ENCODE measurements around the gene SGCA. TPM values are rescaled to one million over a fixed set of nuclear protein-coding genes. Genes with fewer than 3 reads are reported as not detected.

Gene SGCA
- total and polyA plus RNA-seq, 9 of the 15 experiments (the other 6 are each of a cell fraction or from before 2014, with no cell fraction given) = not detected

DNA sequence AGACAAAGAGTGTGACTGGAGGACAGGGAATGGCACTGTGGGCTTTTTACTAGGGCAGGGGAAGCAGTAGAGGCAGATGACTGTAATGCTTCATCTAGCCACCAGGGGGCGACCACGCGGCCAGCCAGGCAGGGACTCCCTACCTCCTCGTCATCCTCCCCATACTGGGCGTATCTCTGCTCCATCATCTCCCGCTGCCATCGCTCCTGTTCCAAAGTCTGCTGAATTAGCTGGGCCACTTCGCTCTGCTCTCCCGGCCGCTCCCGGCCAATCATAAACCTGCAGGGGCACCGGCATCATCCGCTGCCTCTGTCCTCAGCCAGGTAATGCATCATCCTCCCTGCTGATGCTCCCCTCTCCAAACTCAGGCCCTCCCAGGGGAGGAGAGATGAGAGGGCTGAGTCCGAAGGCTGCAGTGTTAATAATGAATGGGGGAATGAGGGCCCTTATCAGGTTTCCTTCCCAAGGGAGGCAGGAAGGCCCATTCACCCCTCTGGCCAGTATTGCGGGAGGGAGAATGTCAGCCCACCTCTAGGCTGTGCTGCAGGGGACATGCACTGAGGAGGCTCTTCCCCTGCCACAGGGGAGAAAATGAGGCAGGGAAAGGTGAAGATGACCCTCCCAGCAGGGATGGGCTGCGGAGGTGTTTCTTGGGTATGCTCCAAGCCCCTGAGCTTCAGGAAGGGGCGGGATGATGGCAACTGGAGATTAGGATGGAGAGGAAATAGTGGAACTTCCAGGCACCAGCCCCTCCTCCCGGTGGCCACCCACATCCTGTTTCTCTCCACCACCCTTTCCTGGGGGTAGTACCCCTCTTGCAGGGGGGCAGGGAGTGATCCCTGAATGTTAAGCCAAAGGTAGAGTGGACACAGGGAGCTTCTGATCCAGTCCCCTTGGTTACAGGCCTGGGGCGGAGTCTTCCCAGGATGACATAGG, 25.6 kb upstream of the SGCA start:
- Histone ChIP-seq H2AFZ (ENCODE audit: low read depth, low read length) (no peak overlapping the region), H3K79me2 (ENCODE audit: control insufficient read depth, insufficient read depth, low read length) (peaks cover 29% of the 10 kb centered on the region), H3K9me3 (replicated peaks; ENCODE audit: control insufficient read depth, insufficient read depth, low read depth, low read length) (no peaks in the 10 kb centered on the region), H3K27me3 (ENCODE audit: control insufficient read depth in 2 of 2, insufficient read depth in 2 of 2, low read length in 2 of 2) (no peaks in the 10 kb centered on the region), H3K9ac (ENCODE audit: insufficient read depth in 1 of 2, low read depth in 2 of 2, low read length in 2 of 2) (no peak overlapping the region), H4K20me1 (replicated peaks; ENCODE audit: control insufficient read depth, insufficient read depth, low read length) (peaks cover 5% of the 10 kb centered on the region), H3K4me2 (ENCODE audit: insufficient read depth, low read length) (no peak overlapping the region), H3K4me3 (no peak overlapping the region), H3K36me3 (ENCODE audit: control insufficient read depth, insufficient read depth, low read length) (peaks cover 97% of the 10 kb centered on the region), H3K9me1 (ENCODE audit: control insufficient read depth, insufficient read depth, low read length) (peaks cover 12% of the 10 kb centered on the region), H3K27ac (ENCODE audit: extremely low read depth, low read depth, low read length) (no peak overlapping the region), H3K4me1 (replicated peaks in 1 of 2; ENCODE audit: control insufficient read depth in 2 of 2, insufficient read depth in 2 of 2, low read length in 2 of 2) (peaks cover 6 to 23% of the 10 kb centered on the region in 2 experiments; a peak in 3 of 5 replicates)
- intact Hi-C loops (cut with micrococcal nuclease) = loop anchor here (2.0 kb wide), 1 partner anchor 21 kb away; no protein-coding TSS in a partner anchor
- peak; percentile 96 for ATAC-seq
- in situ Hi-C loops (cut with MboI) = no loop called here
- CTCF ChIA-PET (ENCODE audit: low intra/inter-chr PET ratio) = interaction anchor here (0.6 to 1.5 kb wide), 2 partner anchors 21 to 58 kb away, joined by 3 to 5 read pairs; no protein-coding TSS in a partner anchor
- POLR2A ChIA-PET = interaction anchor here (0.7 to 1.1 kb wide), 2 partner anchors 10 to 13 kb away, joined by 3 to 6 read pairs; partner anchors contain the start of gene SAMD14
- WGBS (ENCODE audit: insufficient coverage, low coverage, missing lambda C conversion rate) = 37% methylated on average over 18 of the region's 19 CpGs
- peak; percentile 87 to 92 (median 88) for DNase-seq (ENCODE audit: extremely low read depth in 1 of 4, low spot score in 3 of 4)
- no TSS peak for BruUV-seq (replicated peaks)
- FAIRE-seq = peak; percentile 97
- peak; percentile 32; the same call in 1 of the 2 replicates for TF ChIP-seq SP1 (CRISPR knock-in tag; IDR thresholded peaks at IDR 0.05)
- no peak for TF ChIP-seq SMARCA5 (IDR thresholded peaks at IDR 0.05)
- 0 out of 2 replicates have a peak, but pooled peaks have one; percentile 36 for TF ChIP-seq ZKSCAN1 (IDR thresholded peaks at IDR 0.05; ENCODE audit: low read depth, low read length)
- peak; percentile 61 to 83 for TF ChIP-seq MAZ (CRISPR knock-in tag; conservative IDR thresholded peaks at IDR 0.05 in 1 of 2, IDR thresholded peaks at IDR 0.05 in 1 of 2)
- peak; percentile 8 to 83; a peak in 2 of 4 replicates for TF ChIP-seq TRIM24 (IDR thresholded peaks at IDR 0.05)
- no peak for TF ChIP-seq NCOA2 (IDR thresholded peaks at IDR 0.05; ENCODE audit: partially characterized antibody in 2 of 2)
- TF ChIP-seq, protein P1, sequence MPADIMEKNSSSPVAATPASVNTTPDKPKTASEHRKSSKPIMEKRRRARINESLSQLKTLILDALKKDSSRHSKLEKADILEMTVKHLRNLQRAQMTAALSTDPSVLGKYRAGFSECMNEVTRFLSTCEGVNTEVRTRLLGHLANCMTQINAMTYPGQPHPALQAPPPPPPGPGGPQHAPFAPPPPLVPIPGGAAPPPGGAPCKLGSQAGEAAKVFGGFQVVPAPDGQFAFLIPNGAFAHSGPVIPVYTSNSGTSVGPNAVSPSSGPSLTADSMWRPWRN (IDR thresholded peaks at IDR 0.05; ENCODE audit: low read depth) = no peak
- TF ChIP-seq, protein P2, sequence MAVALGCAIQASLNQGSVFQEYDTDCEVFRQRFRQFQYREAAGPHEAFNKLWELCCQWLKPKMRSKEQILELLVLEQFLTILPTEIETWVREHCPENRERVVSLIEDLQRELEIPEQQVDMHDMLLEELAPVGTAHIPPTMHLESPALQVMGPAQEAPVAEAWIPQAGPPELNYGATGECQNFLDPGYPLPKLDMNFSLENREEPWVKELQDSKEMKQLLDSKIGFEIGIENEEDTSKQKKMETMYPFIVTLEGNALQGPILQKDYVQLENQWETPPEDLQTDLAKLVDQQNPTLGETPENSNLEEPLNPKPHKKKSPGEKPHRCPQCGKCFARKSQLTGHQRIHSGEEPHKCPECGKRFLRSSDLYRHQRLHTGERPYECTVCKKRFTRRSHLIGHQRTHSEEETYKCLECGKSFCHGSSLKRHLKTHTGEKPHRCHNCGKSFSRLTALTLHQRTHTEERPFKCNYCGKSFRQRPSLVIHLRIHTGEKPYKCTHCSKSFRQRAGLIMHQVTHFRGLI (CRISPR knock-in tag; IDR thresholded peaks at IDR 0.05) = no peak
- TF ChIP-seq MTA3 (IDR thresholded peaks at IDR 0.05; ENCODE audit: borderline replicate concordance) = peak; percentile 60; the same call in 1 of the 2 replicates
- no peak for TF ChIP-seq ZNF668 (CRISPR knock-in tag; IDR thresholded peaks at IDR 0.05)
- TF ChIP-seq ZNF3 (CRISPR knock-in tag; IDR thresholded peaks at IDR 0.05) = no peak
- TF ChIP-seq ZNF133 (CRISPR knock-in tag; IDR thresholded peaks at IDR 0.05) = no peak
- TF ChIP-seq ZNF212 (CRISPR knock-in tag; IDR thresholded peaks at IDR 0.05) = no peak
- no peak for TF ChIP-seq ARNT (IDR thresholded peaks at IDR 0.05)
- TF ChIP-seq POLR3G (IDR thresholded peaks at IDR 0.05; ENCODE audit: extremely low read depth, insufficient read length, insufficient replicate concordance) = no peak
- TF ChIP-seq NFXL1 (CRISPR knock-in tag; IDR thresholded peaks at IDR 0.05) = no peak
- no peak for TF ChIP-seq HIVEP1 (CRISPR knock-in tag; IDR thresholded peaks at IDR 0.05)
- no peak for TF ChIP-seq BMI1 (IDR thresholded peaks at IDR 0.05; ENCODE audit: low read length)
- no peak for TF ChIP-seq ZNF184 (CRISPR knock-in tag; IDR thresholded peaks at IDR 0.05)
